CD14-positive monocyte (primary cell): ENCODE results near the gene TXNRD2. TPM values are rescaled to one million over a fixed set of nuclear protein-coding genes. Genes with fewer than 3 reads are reported as not detected.

Source experiments
- DNase-seq, 3 donors: peaks; one replicate each; pipeline ENCODE4 v3.0.0-alpha.2; 2011 to 2022
- H2AFZ ChIP-seq: 2 replicates; pipeline ENCODE4 v1.6.0; 2012; ENCODE audit warnings: mild to moderate bottlenecking, low read depth, low read length, inconsistent platforms; ENCODE audit not compliant: insufficient read depth, poor library complexity, severe bottlenecking
- H3K27ac ChIP-seq, 2 donors: 1 replicate in 1 of 2; 2 replicates in 1 of 2; pipeline ENCODE4 v1.5.1; 2012 to 2013; ENCODE audit warnings: low read length in 2 of 2, control low read depth in 1 of 2, inconsistent platforms in 1 of 2, low read depth in 1 of 2, mild to moderate bottlenecking in 1 of 2
- H3K27me3 ChIP-seq, 2 donors: one replicate each; pipeline versions ENCODE4 v1.6.0 to v1.6.1; 2011 to 2013; ENCODE audit warnings: low read length in 2 of 2; ENCODE audit not compliant: control insufficient read depth in 2 of 2, insufficient read depth in 2 of 2
- H3K36me3 ChIP-seq, 2 donors: replicated peaks in 1 of 2; 1 replicate in 1 of 2; 2 replicates in 1 of 2; pipeline versions ENCODE4 v1.5.1 to v1.6.1; 2012 to 2013; ENCODE audit warnings: low read length in 2 of 2, control low read depth in 1 of 2, inconsistent platforms in 1 of 2, mild to moderate bottlenecking in 1 of 2; ENCODE audit not compliant: insufficient read depth in 2 of 2, control insufficient read depth in 1 of 2
- H3K4me1 ChIP-seq, 2 donors: 1 replicate in 1 of 2; 2 replicates in 1 of 2; pipeline versions ENCODE4 v1.5.1 to v1.6.1; 2012 to 2013; ENCODE audit warnings: low read length in 2 of 2, control low read depth in 1 of 2, inconsistent platforms in 1 of 2, mild to moderate bottlenecking in 1 of 2, moderate library complexity in 1 of 2; ENCODE audit not compliant: insufficient read depth in 2 of 2, control insufficient read depth in 1 of 2
- H3K4me2 ChIP-seq: replicated peaks from 2 replicates; pipeline ENCODE3; 2012; ENCODE audit warnings: low read length, moderate library complexity, mild to moderate bottlenecking; ENCODE audit not compliant: poor library complexity, severe bottlenecking; ENCODE audit errors: extremely low read depth
- H3K4me3 ChIP-seq, 3 experiments: fragments of 200-600 bp in 1 of 3; sonication (generic) in 1 of 3; replicated peaks in 1 of 3; 1 replicate in 2 of 3; 2 replicates in 1 of 3; pipeline ENCODE4 v1.5.1; 2011 to 2013; ENCODE audit warnings: low read length in 3 of 3, mild to moderate bottlenecking in 3 of 3, control low read depth in 2 of 3, low read depth in 2 of 3, inconsistent platforms in 1 of 3, moderate library complexity in 1 of 3
- H3K79me2 ChIP-seq: 2 replicates; pipeline ENCODE4 v1.6.0; 2012; ENCODE audit warnings: mild to moderate bottlenecking, control low read depth, inconsistent platforms, low read length, moderate library complexity; ENCODE audit not compliant: insufficient read depth
- H3K9ac ChIP-seq: 2 replicates; pipeline ENCODE4 v1.6.0; 2017; ENCODE audit warnings: low read length, mild to moderate bottlenecking; ENCODE audit not compliant: insufficient read depth, poor library complexity, severe bottlenecking
- H3K9me3 ChIP-seq, 2 donors: replicated peaks in 1 of 2; 1 replicate in 1 of 2; 2 replicates in 1 of 2; pipeline versions ENCODE4 v1.5.1 to v1.6.1; 2012 to 2013; ENCODE audit warnings: low read length in 2 of 2, control low read depth in 1 of 2; ENCODE audit not compliant: control insufficient read depth in 1 of 2, insufficient read depth in 1 of 2
- H4K20me1 ChIP-seq: 2 replicates; pipeline ENCODE4 v1.6.0; 2012; ENCODE audit warnings: mild to moderate bottlenecking, low read length, control low read depth, moderate library complexity; ENCODE audit not compliant: insufficient read depth
- H3K27ac Mint-ChIP-seq, 7 donors: one replicate each; pipeline ENCODE4 v1.8.0; 2020; ENCODE audit warnings: mild to moderate bottlenecking in 7 of 7, mixed read lengths in 7 of 7, moderate library complexity in 6 of 7, inconsistent platforms in 2 of 7
- H3K27me3 Mint-ChIP-seq, 3 donors: one replicate each; pipeline ENCODE4 v1.8.0; 2021 to 2022; ENCODE audit warnings: low read depth in 3 of 3, mild to moderate bottlenecking in 3 of 3, mixed read lengths in 3 of 3, moderate library complexity in 3 of 3, inconsistent platforms in 1 of 3
- H3K36me3 Mint-ChIP-seq, 2 donors: one replicate each; pipeline ENCODE4 v1.8.0; 2020; ENCODE audit warnings: mixed read lengths in 2 of 2, inconsistent platforms in 1 of 2, mild to moderate bottlenecking in 1 of 2
- H3K4me1 Mint-ChIP-seq: one replicate; pipeline ENCODE4 v1.8.0; 2020; ENCODE audit warnings: mild to moderate bottlenecking, mixed read lengths
- H3K4me3 Mint-ChIP-seq, 2 donors: one replicate each; pipeline ENCODE4 v1.8.0; 2020; ENCODE audit warnings: mild to moderate bottlenecking in 2 of 2, mixed read lengths in 2 of 2, moderate library complexity in 1 of 2
- H3K9me3 Mint-ChIP-seq, 7 donors: one replicate each; pipeline ENCODE4 v1.8.0; 2020 to 2022; ENCODE audit warnings: mixed read lengths in 7 of 7, mild to moderate bottlenecking in 6 of 7, moderate library complexity in 6 of 7, inconsistent platforms in 2 of 7
- CTCF ChIP-seq: fragments of 200-600 bp; IDR thresholded peaks from one replicate; pipeline ENCODE4 v1.8.0; 2022; ENCODE audit warnings: antibody characterized with exemption, mild to moderate bottlenecking
- WGBS: methylation state at CpG from one replicate; pipeline ENCODE4 v1.1.5; 2013; ENCODE audit warnings: missing lambda C conversion rate; ENCODE audit not compliant: insufficient coverage; 5-methylcytosine and 5-hydroxymethylcytosine counted together
- intact Hi-C, 2 donors: fragments of 100-400 bp; cut with micrococcal nuclease; formaldehyde crosslinking; loops; one replicate each; pipeline versions ENCODE4 v1.15.0 to v1.15.1; 2023
- polyA plus RNA-seq, 3 donors: library from polyadenylated mRNA; depleted of rRNA in 1 of 3; unstranded in 2 of 3; stranded (reverse) in 1 of 3; fragments of 300-500 nt in 2 of 3; fragments of >200 nt in 1 of 3; fragmentation: Illumina TruSeq in 2 of 3; gene quantifications; 1 replicate in 2 of 3; 2 replicates in 1 of 3; pipeline ENCODE4 v1.2.3, GENCODE V29; 2012 to 2021

Gene TXNRD2
- polyA plus RNA-seq, 3 donors, result 24.9 to 54.9 (median 30.8) TPM

DNA sequence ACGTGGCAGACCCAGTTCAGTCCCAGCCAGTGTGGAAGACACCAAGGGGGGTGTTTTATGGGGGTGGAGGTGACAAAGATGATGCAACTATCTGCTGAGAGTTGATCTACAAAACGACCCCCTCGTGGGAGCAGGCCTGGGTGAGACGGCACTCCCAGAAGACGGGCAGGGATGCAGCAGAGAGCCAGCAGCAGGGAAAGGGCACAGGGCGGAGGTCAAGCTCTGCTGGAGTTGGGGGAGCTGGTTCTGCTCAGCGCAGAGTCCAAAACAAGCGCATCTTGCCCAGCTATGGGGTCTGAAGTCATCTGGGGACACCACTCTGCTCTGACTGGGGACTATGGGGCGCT, 90.9 kb downstream of the TXNRD2 start:
- Mint-ChIP-seq H3K36me3 (peaks cover 16 to 31% of the 10 kb centered on the region in 2 donors), H3K27ac (peak overlapping the region in 1 of 7 donors; percentile 63), H3K4me3 (no peak overlapping the region), H3K9me3 (peaks cover 0 to 7% (median 3%) of the 10 kb centered on the region in 7 donors), H3K27me3 (peaks cover 0 to 4% (median 2%) of the 10 kb centered on the region in 3 donors), H3K4me1 (peaks cover 23% of the 10 kb centered on the region)
- Histone ChIP-seq H3K4me1 (peaks cover 23 to 25% of the 10 kb centered on the region in 2 donors), H4K20me1 (peaks cover 6% of the 10 kb centered on the region), H3K4me3 (no peak overlapping the region), H3K79me2 (peaks cover 40% of the 10 kb centered on the region), H3K9me3 (no peaks in the 10 kb centered on the region), H3K9ac (no peak overlapping the region), H3K4me2 (no peak overlapping the region), H2AFZ (no peak overlapping the region), H3K27ac (peak overlapping the region in 1 of 2 donors; percentile 20), H3K36me3 (peaks cover 19 to 24% of the 10 kb centered on the region in 2 donors), H3K27me3 (no peaks in the 10 kb centered on the region)
- no peak for TF ChIP-seq CTCF
- intact Hi-C loops, result loop anchor here (5.0 to 10.0 kb wide), 4 partner anchors 37 to 376 kb away; partner anchors contain the start of genes ARVCF (in 1 of the 2), CDC45 (in 1 of the 2), RANBP1 (in 1 of the 2) and TRMT2A (in 1 of the 2)
- 90% methylated on average over 9 of the region's 9 CpGs for WGBS
- DNase-seq, result no peak

- Mint-ChIP-seq H3K4me1 (peaks cover 20% of the 10 kb centered on the region), H3K9me3 (peaks cover 0 to 7% (median 3%) of the 10 kb centered on the region in 7 donors), H3K36me3 (peaks cover 16 to 31% of the 10 kb centered on the region in 2 donors), H3K27ac (peak overlapping the region in 2 of 7 donors; percentile 41 to 63), H3K27me3 (peaks cover 0 to 4% (median 2%) of the 10 kb centered on the region in 3 donors), H3K4me3 (no peak overlapping the region)
- Histone ChIP-seq H2AFZ (no peak overlapping the region), H3K4me3 (no peak overlapping the region), H3K9me3 (no peaks in the 10 kb centered on the region), H3K9ac (no peak overlapping the region), H3K4me1 (peaks cover 18 to 24% of the 10 kb centered on the region in 2 donors), H3K36me3 (peaks cover 19 to 24% of the 10 kb centered on the region in 2 donors), H3K27me3 (no peaks in the 10 kb centered on the region), H4K20me1 (peaks cover 6% of the 10 kb centered on the region), H3K27ac (peak overlapping the region in 1 of 2 donors; percentile 20), H3K4me2 (no peak overlapping the region), H3K79me2 (peaks cover 34% of the 10 kb centered on the region)
- intact Hi-C loops, result loop anchor here (5.0 to 10.0 kb wide), 4 partner anchors 37 to 375 kb away; partner anchors contain the start of genes ARVCF (in 1 of the 2), CDC45 (in 1 of the 2), RANBP1 (in 1 of the 2) and TRMT2A (in 1 of the 2)
- DNase-seq, result no peak
- TF ChIP-seq CTCF, result no peak
- WGBS, result 97% methylated on average over 7 of the region's 9 CpGs
Observed at GRCh38 chr22:19849835-19850762, 91.5 kb downstream of the TXNRD2 start.
